Prostate gland (tissue), 2 donors: ENCODE data around the gene DNAJC27. TPM values are rescaled to one million over a fixed set of nuclear protein-coding genes. Genes with fewer than 3 reads are reported as not detected.

ENCODE experiments used
- DNase-seq: peaks from one replicate; pipeline ENCODE4 v3.0.0-alpha.2; 2019; ENCODE audit warnings: low spot score
- H3K27ac ChIP-seq, 2 donors: fragments of 200-600 bp; sonication (generic); 2 replicates each; pipeline ENCODE4 v1.5.1; 2017 to 2019
- H3K27me3 ChIP-seq: fragments of 200-600 bp; sonication (generic); replicated peaks from 2 replicates; pipeline ENCODE4 v1.5.1; 2019; ENCODE audit not compliant: insufficient read depth
- H3K36me3 ChIP-seq, 2 donors: fragments of 200-600 bp; sonication (generic); 1 replicate in 1 of 2; 2 replicates in 1 of 2; pipeline versions ENCODE4 v1.5.1 to v1.8.1; 2017 to 2019
- H3K4me1 ChIP-seq: fragments of 200-600 bp; sonication (generic); replicated peaks from 2 replicates; pipeline ENCODE4 v1.5.1; 2019
- H3K4me3 ChIP-seq, 2 donors: fragments of 200-600 bp; sonication (generic); 2 replicates each; pipeline ENCODE4 v1.5.1; 2017 to 2019
- H3K9me3 ChIP-seq: fragments of 200-600 bp; sonication (generic); 2 replicates; pipeline ENCODE4 v1.5.1; 2017
- POLR2A ChIP-seq: fragments of 450-650 bp; IDR thresholded peaks from one replicate; pipeline ENCODE4 v1.6.1; 2016; ENCODE audit warnings: antibody characterized with exemption, mild to moderate bottlenecking
- POLR2AphosphoS5 ChIP-seq: sonication (generic); formaldehyde crosslinking; IDR thresholded peaks from one replicate; pipeline ENCODE4 v1.6.1; 2017; ENCODE audit warnings: antibody characterized with exemption
- WGBS: methylation state at CpG from one replicate; pipeline ENCODE4 v1.1.5; 2018; 5-methylcytosine and 5-hydroxymethylcytosine counted together
- intact Hi-C: fragments of 100-400 bp; cut with DNase I; formaldehyde crosslinking; loops from one replicate; pipeline ENCODE4 v1.14.2; 2022
- total RNA-seq, 2 donors: library from RNA; depleted of rRNA; stranded (reverse); fragments of >200 nt; gene quantifications; one replicate each; pipeline ENCODE4 v1.1.0, GENCODE V29; 2016
- TF ChIP-seq, protein P1 (sequence below), 4 experiments: fragments of 200-600 bp in 2 of 4; fragments of 450-650 bp in 2 of 4; sonication (generic) in 2 of 4; IDR thresholded peaks; 1 replicate in 3 of 4; 2 replicates in 1 of 4; pipeline ENCODE4 v1.5.1; 2016 to 2019; ENCODE audit warnings: antibody characterized with exemption in 4 of 4, mild to moderate bottlenecking in 2 of 4, moderate library complexity in 2 of 4

DNAJC27 gene
- total RNA-seq, 2 donors from 2014 or later: 3.0 to 9.2 TPM

DNA sequence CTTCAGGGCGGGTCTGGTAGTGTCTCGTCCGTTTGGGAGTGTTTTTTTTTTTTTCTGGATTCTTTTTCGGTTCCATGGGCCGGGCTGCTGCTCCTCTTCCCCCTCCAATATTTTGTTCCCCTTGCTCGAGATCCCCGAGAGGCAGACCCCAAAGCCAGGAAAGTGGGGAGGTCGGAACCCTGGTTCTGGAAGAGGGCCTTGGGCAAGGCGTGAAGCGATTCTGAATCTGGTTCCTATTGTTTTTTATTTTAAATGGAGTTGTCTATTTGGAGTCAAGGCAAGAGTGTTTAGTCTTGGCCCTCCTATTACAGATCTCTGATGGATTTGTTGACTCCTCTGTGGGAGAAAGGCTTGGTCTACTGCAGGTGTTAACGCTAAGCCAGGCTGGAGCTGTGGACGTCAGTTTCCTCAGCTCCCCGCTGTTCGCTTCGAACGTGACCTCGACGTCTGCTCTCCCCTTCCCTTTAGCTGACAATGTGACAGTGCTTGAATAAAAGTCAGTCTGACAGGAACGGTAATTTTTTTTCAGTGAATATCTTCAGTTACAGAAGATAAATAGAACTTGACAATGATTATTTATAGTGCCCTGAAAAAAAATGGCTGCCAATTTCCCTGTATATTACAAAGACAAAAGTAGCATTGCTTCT, 683 bp upstream of the DNAJC27 start:
- no peaks in the 10 kb centered on the region for H3K4me1 ChIP-seq
- TF ChIP-seq POLR2A: no peak
- TF ChIP-seq, protein P1, sequence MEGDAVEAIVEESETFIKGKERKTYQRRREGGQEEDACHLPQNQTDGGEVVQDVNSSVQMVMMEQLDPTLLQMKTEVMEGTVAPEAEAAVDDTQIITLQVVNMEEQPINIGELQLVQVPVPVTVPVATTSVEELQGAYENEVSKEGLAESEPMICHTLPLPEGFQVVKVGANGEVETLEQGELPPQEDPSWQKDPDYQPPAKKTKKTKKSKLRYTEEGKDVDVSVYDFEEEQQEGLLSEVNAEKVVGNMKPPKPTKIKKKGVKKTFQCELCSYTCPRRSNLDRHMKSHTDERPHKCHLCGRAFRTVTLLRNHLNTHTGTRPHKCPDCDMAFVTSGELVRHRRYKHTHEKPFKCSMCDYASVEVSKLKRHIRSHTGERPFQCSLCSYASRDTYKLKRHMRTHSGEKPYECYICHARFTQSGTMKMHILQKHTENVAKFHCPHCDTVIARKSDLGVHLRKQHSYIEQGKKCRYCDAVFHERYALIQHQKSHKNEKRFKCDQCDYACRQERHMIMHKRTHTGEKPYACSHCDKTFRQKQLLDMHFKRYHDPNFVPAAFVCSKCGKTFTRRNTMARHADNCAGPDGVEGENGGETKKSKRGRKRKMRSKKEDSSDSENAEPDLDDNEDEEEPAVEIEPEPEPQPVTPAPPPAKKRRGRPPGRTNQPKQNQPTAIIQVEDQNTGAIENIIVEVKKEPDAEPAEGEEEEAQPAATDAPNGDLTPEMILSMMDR (IDR thresholded peaks at IDR 0.05): no peak
- TF ChIP-seq POLR2AphosphoS5: no peak
- H3K36me3 ChIP-seq: no peaks in the 10 kb centered on the region
- H3K27me3 ChIP-seq: no peaks in the 10 kb centered on the region
- H3K9me3 ChIP-seq: no peaks in the 10 kb centered on the region
- peak; percentile 25 for DNase-seq
- under 1% methylated on average over 19 of the region's 19 CpGs for WGBS
- H3K4me3 ChIP-seq: peak overlapping the region; percentile 55 to 86
- intact Hi-C loops: loop anchor here (2.0 to 10.0 kb wide), 3 partner anchors 70 to 222 kb away; partner anchors contain the start of gene EFR3B
- H3K27ac ChIP-seq: peak overlapping the region; percentile 96 to 100

DNA sequence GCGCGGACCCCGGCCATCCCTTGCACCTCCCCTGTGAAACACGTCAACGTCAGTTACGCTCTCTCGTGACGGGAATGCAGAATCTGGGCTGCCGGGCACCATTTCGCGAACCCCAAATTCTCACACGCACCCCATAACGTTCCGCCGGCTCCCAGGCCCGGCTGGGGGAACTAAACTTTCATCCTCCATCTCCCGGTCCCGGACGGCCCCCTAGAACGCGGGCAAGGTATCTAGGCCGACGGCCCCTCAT, 544 bp downstream of the DNAJC27 start:
- Histone ChIP-seq H3K27me3 (no peaks in the 10 kb centered on the region), H3K27ac (peak overlapping the region; percentile 96 to 100), H3K4me1 (no peaks in the 10 kb centered on the region), H3K9me3 (no peaks in the 10 kb centered on the region), H3K36me3 (no peaks in the 10 kb centered on the region), H3K4me3 (peak overlapping the region; percentile 55 to 86)
- WGBS: 0% methylated on average over 23 of the region's 23 CpGs
- no peak for TF ChIP-seq POLR2AphosphoS5
- no peak for TF ChIP-seq POLR2A
- TF ChIP-seq, protein P1 (IDR thresholded peaks at IDR 0.05): no peak
- DNase-seq: peak; percentile 16
- intact Hi-C loops: loop anchor here (5.0 to 10.0 kb wide), 2 partner anchors 71 to 224 kb away; partner anchors contain the start of gene EFR3B

DNA sequence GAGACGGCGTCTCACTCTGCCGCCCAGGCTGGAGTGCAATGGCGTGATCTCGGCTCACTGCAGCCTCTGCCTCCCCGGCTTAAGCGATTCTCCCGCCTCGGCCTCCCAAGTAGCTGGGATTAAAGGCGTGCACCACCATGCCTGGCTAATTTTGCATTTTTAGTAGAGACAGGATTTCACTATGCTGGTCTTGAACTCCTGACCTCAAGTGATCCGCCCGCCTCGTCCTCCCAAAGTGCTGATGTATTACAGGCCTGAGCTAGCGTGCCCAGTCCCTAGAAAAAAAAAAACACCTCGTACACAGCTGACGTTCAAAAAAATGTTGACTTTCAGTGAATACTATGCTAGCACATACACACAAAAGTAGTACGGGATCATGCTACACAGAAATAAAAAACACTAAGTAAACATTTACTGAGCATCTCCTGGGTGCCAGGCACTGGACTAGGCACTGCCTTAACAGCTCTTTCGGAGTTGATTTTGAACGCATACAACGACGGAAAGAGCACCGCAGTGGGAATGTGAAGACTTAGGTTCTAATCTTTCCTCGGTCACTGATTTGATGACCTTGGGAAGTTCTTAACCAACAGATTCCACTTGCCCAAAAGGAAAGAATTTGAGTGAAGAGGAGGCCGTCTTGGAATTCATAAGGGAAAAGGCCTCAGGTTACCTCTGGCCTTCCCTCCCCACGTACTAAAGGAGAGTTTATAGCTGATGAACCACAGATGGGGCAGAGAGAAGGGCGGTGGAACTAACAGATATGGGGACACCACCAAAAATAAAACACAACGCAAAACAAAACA, 1.1 kb downstream of the DNAJC27 start:
- WGBS: 52% methylated on average over 27 of the region's 27 CpGs
- H3K4me1 ChIP-seq: no peaks in the 10 kb centered on the region
- H3K27me3 ChIP-seq: no peaks in the 10 kb centered on the region
- H3K4me3 ChIP-seq: peak overlapping the region; percentile 55 to 86
- TF ChIP-seq POLR2A (no peak), POLR2AphosphoS5 (no peak)
- TF ChIP-seq, protein P1 (IDR thresholded peaks at IDR 0.05): no peak
- peak overlapping the region; percentile 96 to 100 for H3K27ac ChIP-seq
- intact Hi-C loops: loop anchor here (5.0 to 10.0 kb wide), 2 partner anchors 72 to 224 kb away; partner anchors contain the start of gene EFR3B
- no peaks in the 10 kb centered on the region for H3K36me3 ChIP-seq
- DNase-seq: no peak
- no peaks in the 10 kb centered on the region for H3K9me3 ChIP-seq

DNA sequence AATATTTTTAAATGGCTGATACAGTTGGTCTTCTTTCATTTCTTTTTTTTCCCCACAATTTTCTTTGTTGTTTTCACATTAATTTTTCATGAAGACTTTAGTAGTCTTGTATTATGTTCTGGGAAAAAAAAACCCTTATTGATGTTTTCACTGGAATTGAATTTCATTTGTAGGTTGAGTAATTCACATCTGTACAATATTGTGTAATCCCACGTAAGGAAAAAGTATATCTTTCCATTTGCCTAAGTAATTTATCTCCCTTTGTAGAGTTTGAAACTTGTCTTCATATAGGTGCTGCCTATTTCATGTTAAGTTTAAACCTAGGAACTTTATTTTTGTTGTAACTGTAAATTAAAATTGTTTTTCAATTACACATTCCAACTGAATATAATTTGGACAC, 2.0 kb downstream of the DNAJC27 start:
- DNase-seq: no peak
- Histone ChIP-seq H3K4me1 (no peaks in the 10 kb centered on the region), H3K36me3 (no peaks in the 10 kb centered on the region), H3K27me3 (no peaks in the 10 kb centered on the region), H3K27ac (no peak overlapping the region), H3K4me3 (no peak overlapping the region), H3K9me3 (no peaks in the 10 kb centered on the region)
- WGBS: 88% methylated on average over 1 of the region's 1 CpG
- intact Hi-C loops: loop anchor here (5.0 to 10.0 kb wide), 2 partner anchors 73 to 225 kb away; partner anchors contain the start of gene EFR3B
- TF ChIP-seq, protein P1 (IDR thresholded peaks at IDR 0.05): no peak
- no peak for TF ChIP-seq POLR2AphosphoS5
- TF ChIP-seq POLR2A: no peak
